GM10248 (cell line): Measurements from ENCODE around the gene UBN2.

Experiments used
- CTCF ChIA-PET: fragments of 300-600 bp; sonication (Branson Sonifier 250); formaldehyde crosslinking; extraction: SDS; loops from one replicate; lab custom pipeline; 2021; ENCODE audit warnings: antibody characterized with exemption; lab: Yijun Ruan, JAX
- POLR2A ChIA-PET: fragments of 350-650 bp; sonication (Branson Sonifier 250); formaldehyde crosslinking; extraction: SDS; loops from one replicate; lab custom pipeline; 2020; ENCODE audit warnings: antibody characterized with exemption; lab: Yijun Ruan, JAX
- DNase-seq: peaks from one replicate; pipeline ENCODE4 v3.0.0; 2012; ENCODE audit errors: extremely low spot score
- TF ChIP-seq, protein P1 (sequence below): IDR thresholded peaks from 2 replicates; pipeline ENCODE4 v1.5.1; 2012; ENCODE audit warnings: mild to moderate bottlenecking, low read depth; ENCODE audit errors: extremely low read depth, missing control alignments, control extremely low read depth

UBN2 gene

DNA sequence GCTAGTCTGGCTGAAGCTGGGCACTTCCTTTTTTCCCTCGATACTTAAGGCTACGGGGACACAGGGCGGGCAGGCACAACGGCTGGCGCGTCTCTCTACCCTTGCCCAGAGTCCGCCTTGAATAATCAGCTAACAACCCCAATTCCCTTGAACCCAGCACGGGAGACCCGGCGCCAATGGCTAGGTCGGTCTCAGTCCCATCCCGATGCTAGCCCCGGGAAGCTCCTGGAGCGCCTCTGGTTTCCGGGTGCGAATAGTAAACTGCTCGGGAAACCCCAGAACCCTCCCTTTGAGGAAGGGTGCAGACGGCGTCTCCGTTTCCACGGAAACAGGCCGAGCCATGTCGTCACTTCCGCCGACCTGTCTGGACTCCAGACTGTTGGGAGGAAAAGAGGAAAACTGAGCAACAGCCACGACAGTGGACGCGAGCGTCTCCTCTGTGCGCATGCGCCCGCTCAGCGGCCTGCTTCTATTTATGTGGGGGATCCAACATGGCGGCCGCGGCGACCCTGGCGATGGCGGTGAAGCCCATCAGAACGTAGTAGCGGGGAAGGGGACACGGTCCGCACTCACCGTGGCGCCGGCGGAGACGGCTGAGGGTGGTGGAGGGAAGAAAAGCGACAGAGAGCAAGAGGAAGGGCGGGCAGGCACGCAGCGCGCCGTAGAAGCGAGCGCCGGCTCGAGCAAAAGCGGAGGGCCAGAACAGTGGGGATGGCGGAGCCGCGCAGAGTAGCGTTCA is at the start of gene UBN2:
Gene UBN2 (plus strand): TSS at position 464 of the 739 bp plus-strand sequence. CDS start 248 bp downstream, at position 712.
- TF ChIP-seq, protein P1, sequence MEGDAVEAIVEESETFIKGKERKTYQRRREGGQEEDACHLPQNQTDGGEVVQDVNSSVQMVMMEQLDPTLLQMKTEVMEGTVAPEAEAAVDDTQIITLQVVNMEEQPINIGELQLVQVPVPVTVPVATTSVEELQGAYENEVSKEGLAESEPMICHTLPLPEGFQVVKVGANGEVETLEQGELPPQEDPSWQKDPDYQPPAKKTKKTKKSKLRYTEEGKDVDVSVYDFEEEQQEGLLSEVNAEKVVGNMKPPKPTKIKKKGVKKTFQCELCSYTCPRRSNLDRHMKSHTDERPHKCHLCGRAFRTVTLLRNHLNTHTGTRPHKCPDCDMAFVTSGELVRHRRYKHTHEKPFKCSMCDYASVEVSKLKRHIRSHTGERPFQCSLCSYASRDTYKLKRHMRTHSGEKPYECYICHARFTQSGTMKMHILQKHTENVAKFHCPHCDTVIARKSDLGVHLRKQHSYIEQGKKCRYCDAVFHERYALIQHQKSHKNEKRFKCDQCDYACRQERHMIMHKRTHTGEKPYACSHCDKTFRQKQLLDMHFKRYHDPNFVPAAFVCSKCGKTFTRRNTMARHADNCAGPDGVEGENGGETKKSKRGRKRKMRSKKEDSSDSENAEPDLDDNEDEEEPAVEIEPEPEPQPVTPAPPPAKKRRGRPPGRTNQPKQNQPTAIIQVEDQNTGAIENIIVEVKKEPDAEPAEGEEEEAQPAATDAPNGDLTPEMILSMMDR: no peak
- ChIA-PET CTCF (interaction anchor here (1.7 to 2.3 kb wide), 2 partner anchors 11 to 13 kb away, joined by 4 to 7 read pairs; no protein-coding TSS in a partner anchor), POLR2A (no interaction called here)
- DNase-seq: peak; percentile 99

DNA sequence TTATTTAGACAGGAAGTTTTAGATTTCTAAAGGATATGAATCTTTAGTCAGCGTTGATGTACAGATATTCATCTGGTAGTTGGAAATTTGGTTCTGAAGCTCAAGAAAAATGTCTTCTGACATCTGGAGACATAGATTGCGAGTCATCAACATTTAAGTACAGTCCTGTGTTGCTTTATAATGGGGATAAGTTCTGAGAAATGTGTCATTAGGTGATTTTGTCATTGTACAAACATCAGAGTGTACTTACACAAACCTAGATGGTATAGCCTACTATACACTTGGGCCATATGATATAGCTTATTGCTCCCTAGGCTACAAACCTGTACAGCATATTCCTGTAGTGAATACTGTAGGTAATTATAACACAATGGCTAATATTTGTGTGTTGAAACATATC is 49.6 kb upstream of the UBN2 start:
- ChIA-PET CTCF (no interaction called here), POLR2A (no interaction called here)
- DNase-seq: no peak
- TF ChIP-seq, protein P1: no peak

DNA sequence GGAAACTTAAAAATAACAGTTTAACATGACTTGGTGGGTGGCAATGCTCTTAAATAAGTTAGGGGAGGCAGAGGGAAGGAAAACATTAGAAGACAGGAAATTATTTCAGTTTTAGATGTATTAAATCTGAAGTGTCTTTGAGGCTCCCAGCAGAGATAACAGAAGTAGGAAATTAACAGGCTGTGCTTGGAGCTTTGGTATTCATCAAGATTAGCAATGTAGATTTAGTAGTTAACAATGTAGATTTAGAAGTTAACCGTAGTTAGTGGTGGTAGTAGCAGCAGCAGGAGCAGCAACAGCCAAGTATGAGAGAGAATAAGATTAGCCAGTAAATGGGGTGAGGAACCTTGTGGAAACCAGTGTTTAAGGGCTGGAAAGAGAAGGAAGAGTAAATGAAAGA is 48.7 kb upstream of the UBN2 start:
- no peak for DNase-seq

DNA sequence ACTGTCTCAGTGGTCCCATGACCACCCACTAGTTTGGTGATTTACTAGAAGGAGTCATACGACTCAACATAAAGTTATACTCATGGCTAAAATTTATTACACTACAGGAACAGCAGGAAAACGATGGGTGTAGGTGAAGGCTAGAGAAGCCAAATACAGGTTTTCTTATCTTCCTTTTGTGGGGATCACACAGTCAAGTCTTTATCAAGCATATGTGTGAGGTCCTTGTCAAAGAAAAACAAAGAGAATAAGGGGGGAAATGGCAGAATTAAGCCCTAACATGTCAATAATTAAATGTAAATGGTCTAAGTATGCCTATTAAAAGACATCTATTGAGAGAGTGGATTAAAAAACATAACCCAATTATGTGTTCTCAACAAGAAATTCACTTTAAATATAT is 47.8 kb upstream of the UBN2 start:
- CTCF ChIA-PET: interaction anchor here (1.3 kb wide), 1 partner anchor 15 kb away, joined by 4 read pairs; no protein-coding TSS in a partner anchor
- TF ChIP-seq, protein P1: no peak
- POLR2A ChIA-PET: no interaction called here
- DNase-seq: no peak

More for the DNA sequence above, 48.7 kb upstream of the UBN2 start:
- POLR2A ChIA-PET: no interaction called here
- CTCF ChIA-PET: no interaction called here
- TF ChIP-seq, protein P1: no peak

DNA sequence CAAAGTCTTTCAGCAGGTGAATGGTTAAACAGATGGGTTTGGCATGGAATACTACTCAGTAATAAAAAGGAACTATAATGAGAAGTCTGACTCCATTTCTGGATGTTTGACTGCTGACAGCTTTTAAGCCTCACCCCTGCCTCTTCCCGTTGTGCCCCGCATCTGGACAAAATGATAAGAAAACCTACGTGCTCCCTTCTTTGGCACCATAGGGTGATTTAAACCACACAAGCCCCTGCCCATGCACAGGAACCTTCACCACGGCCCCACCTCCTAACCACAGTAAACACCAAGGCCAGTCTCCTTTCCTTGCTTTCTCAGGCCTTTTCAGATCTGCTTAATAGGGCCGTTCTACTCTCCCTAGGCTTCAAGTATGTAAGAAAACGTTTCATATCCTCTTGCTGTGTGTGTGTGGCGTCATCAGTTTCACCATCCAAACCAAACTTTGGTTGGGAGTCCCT is 47.1 kb upstream of the UBN2 start:
- DNase-seq: no peak
- ChIA-PET CTCF (interaction anchor here (1.3 kb wide), 1 partner anchor 15 kb away, joined by 4 read pairs; no protein-coding TSS in a partner anchor), POLR2A (no interaction called here)
- TF ChIP-seq, protein P1: no peak

DNA sequence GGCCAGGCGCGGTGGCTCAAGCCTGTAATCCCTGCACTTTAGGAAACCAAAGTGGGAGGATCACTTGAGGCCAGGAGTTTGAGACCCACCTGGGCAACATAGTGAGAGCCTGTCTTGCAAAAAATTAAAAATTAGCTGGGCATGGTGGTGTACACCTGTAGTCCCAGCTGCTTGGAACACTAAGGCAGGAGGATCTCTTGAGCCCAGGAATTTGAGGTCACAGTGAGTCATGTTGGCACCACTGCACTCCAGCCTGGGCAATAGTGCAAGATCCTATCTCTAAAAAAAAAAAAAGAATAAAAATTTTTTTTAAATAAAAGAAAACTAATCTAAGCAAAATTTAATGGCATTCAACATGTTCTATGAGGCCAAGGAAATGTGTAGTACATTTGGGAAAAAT is 44.9 kb upstream of the UBN2 start:
- POLR2A ChIA-PET: no interaction called here
- no peak for DNase-seq
- TF ChIP-seq, protein P1: no peak
- CTCF ChIA-PET: interaction anchor here (1.0 kb wide), 1 partner anchor 46 kb away, joined by 3 read pairs; no protein-coding TSS in a partner anchor
